DMS153 treated with DMSO at 0.1 percent for 48 hours (cell line): ENCODE data around the gene MIEF1.

ENCODE experiments used
- DNase-seq: peaks from one replicate; lab custom pipeline; 2025; ENCODE audit not compliant: unreplicated experiment; lab: John Stamatoyannopoulos, UW

Gene MIEF1

GRCh38 chr22:39470451-39471291 lies 31.4 kb upstream of the MIEF1 start:
- DNase-seq: no peak

- no peak for DNase-seq
Observed at GRCh38 chr22:39471381-39472141, 30.5 kb upstream of the MIEF1 start.

- peak; percentile 78 for DNase-seq
Observed at GRCh38 chr22:39472570-39473556, 29.2 kb upstream of the MIEF1 start.

- no peak for DNase-seq
Observed at GRCh38 chr22:39473851-39474250, 28.2 kb upstream of the MIEF1 start.

- DNase-seq: no peak
Observed at GRCh38 chr22:39474351-39475111, 27.6 kb upstream of the MIEF1 start.

- no peak for DNase-seq
Observed at GRCh38 chr22:39475337-39475736, 26.8 kb upstream of the MIEF1 start.

GRCh38 chr22:39475902-39476301 lies 26.2 kb upstream of the MIEF1 start:
- DNase-seq: no peak

- no peak for DNase-seq
Observed at GRCh38 chr22:39476664-39477063, 25.4 kb upstream of the MIEF1 start.

GRCh38 chr22:39477542-39477941 lies 24.5 kb upstream of the MIEF1 start:
- DNase-seq: no peak

- DNase-seq: no peak
Observed at GRCh38 chr22:39478441-39478850, 23.6 kb upstream of the MIEF1 start.

GRCh38 chr22:39479254-39479653 lies 22.8 kb upstream of the MIEF1 start:
- DNase-seq: no peak

GRCh38 chr22:39480557-39480956 lies 21.5 kb upstream of the MIEF1 start:
- DNase-seq: no peak

GRCh38 chr22:39481054-39481453 lies 21.0 kb upstream of the MIEF1 start:
- DNase-seq: no peak

- DNase-seq: no peak
Observed at GRCh38 chr22:39481595-39481994, 20.5 kb upstream of the MIEF1 start.

- no peak for DNase-seq
Observed at GRCh38 chr22:39482768-39483167, 19.3 kb upstream of the MIEF1 start.

GRCh38 chr22:39486951-39487825 lies 14.9 kb upstream of the MIEF1 start:
- DNase-seq: no peak

GRCh38 chr22:39487826-39488520 lies 14.1 kb upstream of the MIEF1 start:
- no peak for DNase-seq

GRCh38 chr22:39488563-39489083 lies 13.5 kb upstream of the MIEF1 start:
- no peak for DNase-seq
